HG03135 (cell line): ENCODE results near the gene SBF2.

ENCODE experiments used
- ATAC-seq: cut with Tn5 transposase; IDR thresholded peaks from one replicate; pipeline ENCODE4 v1.9.1; 2021; ENCODE audit warnings: mild to moderate bottlenecking, moderate library complexity; ENCODE audit not compliant: unreplicated experiment

The SBF2 gene

DNA sequence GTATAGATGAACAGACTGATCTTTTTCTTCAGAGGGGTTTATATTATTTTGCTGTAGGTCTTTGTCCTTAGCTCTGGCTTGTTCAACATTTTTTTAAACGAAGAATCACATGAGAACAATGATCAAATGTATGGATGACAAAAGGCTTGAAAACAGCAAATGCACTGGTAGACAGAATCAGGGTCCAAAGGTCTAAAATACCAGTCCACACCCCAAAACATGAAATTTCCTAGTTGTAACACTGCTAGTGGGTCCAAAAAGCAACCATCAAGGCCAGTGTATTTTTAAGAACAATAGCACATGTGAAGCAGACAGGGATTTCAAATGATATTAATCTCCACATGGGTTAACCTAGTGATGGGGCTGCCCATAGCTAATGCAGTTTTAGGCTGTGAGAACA lies 468.1 kb downstream of the SBF2 start:
- ATAC-seq, result no peak

GRCh38 chr11:9825315-9825714 lies 468.7 kb downstream of the SBF2 start:
- ATAC-seq, result no peak

- ATAC-seq, result no peak
These were observed 470.1 kb downstream of the SBF2 start for GRCh38 chr11:9823887-9824385.

- ATAC-seq, result no peak
These were observed 470.6 kb downstream of the SBF2 start for GRCh38 chr11:9823439-9823838.

DNA sequence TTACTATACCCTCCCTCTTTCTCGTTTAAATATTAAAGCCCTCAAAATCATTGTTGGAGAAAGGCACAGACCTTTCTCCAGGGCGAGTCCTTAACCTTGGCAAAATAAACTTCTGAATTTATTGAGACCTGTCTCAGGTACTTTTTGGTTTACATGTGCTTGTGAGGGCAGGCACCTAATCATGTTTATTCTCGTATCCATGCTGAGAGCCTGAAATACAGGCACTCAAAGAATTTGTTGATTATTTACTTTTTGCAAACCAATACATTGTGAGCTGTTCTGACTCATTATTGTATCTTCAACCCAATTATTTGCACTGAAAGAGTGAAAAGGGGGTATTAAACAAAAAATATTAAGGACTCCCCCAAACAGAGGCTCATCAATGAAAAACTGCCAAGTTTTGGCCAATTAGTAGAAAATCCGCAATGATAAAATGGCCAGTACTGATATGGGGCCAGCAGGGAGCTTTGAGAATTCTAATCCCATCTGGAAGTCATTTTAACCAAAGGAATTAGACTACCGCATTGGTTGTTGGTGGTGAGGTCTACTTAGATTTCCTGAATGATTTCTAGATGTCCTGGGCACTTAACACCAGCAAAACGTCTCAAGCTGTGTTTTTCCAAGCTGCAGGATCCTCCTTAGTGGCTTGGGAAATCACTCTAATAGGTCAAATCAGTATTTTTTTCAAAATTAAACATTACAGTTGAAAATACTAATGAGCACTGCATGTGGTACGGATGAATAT lies 472.8 kb downstream of the SBF2 start:
- no peak for ATAC-seq

DNA sequence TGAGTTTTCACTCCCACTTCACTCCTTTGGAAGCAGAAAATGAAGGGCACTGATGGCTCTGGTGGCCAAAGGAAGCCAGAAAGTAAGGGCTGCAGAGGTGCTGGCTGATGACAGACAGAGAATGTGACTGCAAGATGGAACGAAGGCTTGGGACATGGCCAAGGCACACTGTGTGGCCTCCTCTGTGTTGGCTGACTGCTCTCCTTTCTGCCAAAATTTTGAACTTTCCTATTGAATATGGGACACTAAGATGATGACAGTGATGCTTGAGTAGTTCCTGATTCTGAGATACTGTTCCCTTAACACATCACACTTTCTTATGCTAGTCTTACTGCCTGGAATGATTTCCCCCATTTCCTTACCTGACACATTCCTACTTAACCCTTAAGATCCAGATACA lies 473.8 kb downstream of the SBF2 start:
- ATAC-seq, result no peak

DNA sequence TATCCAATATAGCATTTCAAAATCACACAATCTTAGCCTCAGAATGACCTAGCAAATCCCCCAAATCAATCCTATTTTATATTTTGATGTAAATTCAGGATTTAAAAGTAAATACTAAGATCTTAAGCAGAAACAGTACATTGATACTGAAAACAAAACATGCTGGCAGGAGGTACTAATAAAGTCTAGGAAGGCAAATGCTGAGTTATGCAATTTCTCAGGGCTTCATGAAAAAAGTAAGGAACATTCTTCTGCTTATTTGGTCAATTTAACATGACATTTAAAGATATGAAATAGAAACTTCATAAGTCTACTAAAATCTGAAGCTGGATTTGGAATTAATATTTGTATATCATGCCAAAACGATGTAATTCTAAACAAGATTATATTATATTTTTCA lies 476.8 kb downstream of the SBF2 start:
- no peak for ATAC-seq

- no peak for ATAC-seq
These were observed 478.4 kb downstream of the SBF2 start for GRCh38 chr11:9815486-9816136.

- no peak for ATAC-seq
These were observed 479.9 kb downstream of the SBF2 start for GRCh38 chr11:9814108-9814507.

DNA sequence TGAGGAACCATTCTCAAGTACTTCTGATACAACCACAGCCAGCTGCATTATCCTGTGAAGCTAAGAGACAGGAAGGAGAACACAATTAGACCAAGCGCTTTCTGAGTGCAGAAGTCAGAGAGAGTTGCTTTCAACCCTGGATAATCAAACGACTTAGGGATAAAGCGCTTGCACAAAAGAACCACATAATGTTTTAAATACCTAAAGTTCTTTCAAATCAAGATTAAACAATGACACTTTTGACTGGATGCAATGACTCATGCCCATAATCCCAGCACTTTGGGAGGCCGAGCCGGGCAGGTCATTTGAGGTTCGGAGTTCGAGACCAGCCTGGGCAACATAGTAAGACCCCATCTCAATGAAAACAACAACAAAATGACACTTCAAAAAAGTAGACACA lies 485.1 kb downstream of the SBF2 start:
- ATAC-seq, result no peak

DNA sequence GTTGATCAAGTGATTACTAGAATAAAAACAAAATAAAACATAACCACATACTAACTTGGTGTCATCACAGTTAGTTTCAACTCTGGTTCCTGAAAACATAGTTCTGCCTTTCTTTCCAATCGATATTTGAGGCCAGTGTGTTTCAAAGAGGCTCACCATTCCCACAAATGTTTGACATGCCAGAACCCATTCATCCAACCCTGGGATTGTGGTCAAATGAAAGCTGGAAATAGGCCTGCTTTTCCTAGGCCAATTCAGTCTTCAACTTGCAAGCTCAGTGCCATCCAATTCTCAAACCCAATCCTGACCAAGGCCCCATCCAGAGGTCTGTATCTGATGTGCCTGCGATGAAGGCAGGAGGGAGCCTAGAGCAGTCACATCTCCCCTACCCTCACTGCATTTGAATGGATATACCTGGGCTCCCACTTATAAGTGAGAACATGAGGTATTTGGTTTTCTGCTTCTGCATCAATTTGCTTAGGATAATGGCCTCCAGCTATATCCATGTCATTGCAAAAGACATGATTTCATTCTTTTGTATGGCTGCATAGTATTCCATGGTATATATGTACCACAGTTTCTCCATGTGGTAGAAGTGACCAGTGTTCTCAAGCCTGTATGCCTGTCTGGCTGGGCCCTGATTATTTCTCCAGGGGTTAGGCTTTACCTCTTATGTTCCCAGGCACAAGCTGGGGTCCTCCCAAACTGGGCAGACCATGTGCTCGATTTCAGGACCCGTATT lies 486.9 kb downstream of the SBF2 start:
- no peak for ATAC-seq

DNA sequence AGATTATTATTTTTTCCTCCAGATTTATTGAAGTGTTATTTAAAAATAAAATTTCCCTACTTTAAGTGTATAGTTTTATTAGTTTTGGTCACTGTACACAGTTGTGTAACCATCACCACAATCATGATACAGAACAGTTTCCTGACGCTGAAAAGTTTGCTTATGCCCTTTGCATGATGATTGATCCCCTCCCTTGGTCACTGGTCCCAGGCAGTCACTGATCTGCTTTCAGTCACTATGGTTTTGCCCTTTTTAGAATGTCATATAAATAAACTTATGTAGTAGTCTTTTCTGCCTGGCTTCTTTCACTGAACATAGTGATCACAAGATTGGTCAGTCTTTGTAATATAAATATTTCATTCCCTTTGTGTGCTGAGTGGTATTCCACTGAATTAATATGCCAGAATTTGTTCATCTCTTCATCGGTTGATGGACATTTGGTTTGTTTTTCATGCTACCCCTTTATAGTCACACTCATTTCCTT lies 489.6 kb downstream of the SBF2 start:
- ATAC-seq, result no peak

DNA sequence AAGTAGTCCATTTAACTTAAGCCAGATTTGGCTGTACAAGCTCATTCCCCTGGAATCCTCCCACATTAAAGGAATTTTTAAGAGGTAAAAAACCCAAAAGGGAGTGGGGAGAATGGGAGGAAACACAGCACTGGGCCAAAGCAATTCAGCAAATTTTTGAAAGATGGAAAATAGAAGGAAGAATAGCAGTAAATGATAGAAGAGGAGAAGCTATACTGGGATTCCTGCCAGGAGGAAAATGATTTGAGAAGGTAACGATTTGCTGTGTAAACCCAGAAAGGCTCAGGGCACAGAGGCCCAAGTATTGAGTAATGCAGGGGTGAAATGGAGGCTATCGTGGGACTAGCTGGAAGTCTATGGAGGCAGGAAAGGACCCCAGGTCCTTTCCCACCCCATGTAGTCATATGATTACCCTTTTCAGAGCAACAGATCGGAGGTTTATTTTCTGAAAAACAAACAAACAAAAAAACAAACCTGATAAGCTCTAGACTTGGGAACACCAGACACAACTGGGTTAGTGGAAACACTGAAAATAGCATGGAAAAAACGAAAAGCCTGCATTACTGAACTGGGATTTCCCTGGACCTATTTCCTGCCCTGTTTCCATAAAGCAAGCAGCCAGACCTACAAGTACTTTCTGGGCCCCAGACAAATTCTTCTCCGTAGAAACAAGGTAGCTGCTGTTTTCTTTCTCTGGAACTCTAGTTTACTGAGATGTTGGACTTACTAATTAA lies 490.2 kb downstream of the SBF2 start:
- ATAC-seq, result no peak

- no peak for ATAC-seq
These were observed 491.6 kb downstream of the SBF2 start for GRCh38 chr11:9802291-9802861.

DNA sequence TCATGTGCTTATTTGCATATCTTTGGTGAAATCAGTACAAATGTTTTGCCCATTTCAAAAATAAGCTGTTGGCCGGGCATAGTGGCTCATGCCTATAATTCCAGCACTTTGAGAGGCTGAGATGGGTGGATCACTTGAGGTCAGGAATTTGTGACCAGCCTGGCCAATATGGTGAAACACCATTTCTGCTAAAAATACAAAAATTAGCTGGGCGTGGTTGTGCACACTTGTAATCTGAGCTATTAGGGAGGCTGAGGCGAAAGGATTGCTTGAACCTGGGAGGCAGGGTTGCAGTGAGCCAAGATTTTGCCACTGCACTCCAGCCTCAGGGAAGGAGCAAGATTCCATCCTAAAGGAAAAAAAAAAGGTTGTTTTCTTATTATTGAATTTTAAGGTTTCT lies 494.1 kb downstream of the SBF2 start:
- ATAC-seq, result no peak

- ATAC-seq, result no peak
These were observed 496.7 kb downstream of the SBF2 start for GRCh38 chr11:9797300-9797699.

GRCh38 chr11:9796854-9797253 lies 497.2 kb downstream of the SBF2 start:
- no peak for ATAC-seq

GRCh38 chr11:9796266-9796665 lies 497.8 kb downstream of the SBF2 start:
- no peak for ATAC-seq

- ATAC-seq, result no peak
These were observed 503.3 kb downstream of the SBF2 start for GRCh38 chr11:9790703-9791102.

- no peak for ATAC-seq
These were observed 504.1 kb downstream of the SBF2 start for GRCh38 chr11:9789910-9790309.
